Posterior vena cava (tissue), 2 donors: ENCODE results near the gene CAMSAP1. TPM values are rescaled to one million over a fixed set of nuclear protein-coding genes. Genes with fewer than 3 reads are reported as not detected.

Experiments
- DNase-seq: peaks from one replicate; pipeline ENCODE4 v3.0.0-alpha.2; 2020; ENCODE audit warnings: low spot score
- intact Hi-C, 2 donors: fragments of 100-400 bp; cut with DNase I; formaldehyde crosslinking; loops; one replicate each; pipeline versions ENCODE4 v1.14.1 to v1.14.2; 2022 to 2023
- total RNA-seq, 2 donors: library from RNA; stranded (reverse); fragmentation: NEBNext Ultra II Directional; extraction: Animal tissue kit (Norgen Biotek cat#: 25700); gene quantifications; one replicate each; pipeline ENCODE4 v1.2.1, GENCODE V29; 2021
- donor health status: DM: yes; HTN: yes; CAD: no.
- donor health status: DM: yes; HTN: yes; CAD: no.

Gene CAMSAP1
- total RNA-seq, 2 donors from 2014 or later: 20.8 to 24.1 TPM

DNA sequence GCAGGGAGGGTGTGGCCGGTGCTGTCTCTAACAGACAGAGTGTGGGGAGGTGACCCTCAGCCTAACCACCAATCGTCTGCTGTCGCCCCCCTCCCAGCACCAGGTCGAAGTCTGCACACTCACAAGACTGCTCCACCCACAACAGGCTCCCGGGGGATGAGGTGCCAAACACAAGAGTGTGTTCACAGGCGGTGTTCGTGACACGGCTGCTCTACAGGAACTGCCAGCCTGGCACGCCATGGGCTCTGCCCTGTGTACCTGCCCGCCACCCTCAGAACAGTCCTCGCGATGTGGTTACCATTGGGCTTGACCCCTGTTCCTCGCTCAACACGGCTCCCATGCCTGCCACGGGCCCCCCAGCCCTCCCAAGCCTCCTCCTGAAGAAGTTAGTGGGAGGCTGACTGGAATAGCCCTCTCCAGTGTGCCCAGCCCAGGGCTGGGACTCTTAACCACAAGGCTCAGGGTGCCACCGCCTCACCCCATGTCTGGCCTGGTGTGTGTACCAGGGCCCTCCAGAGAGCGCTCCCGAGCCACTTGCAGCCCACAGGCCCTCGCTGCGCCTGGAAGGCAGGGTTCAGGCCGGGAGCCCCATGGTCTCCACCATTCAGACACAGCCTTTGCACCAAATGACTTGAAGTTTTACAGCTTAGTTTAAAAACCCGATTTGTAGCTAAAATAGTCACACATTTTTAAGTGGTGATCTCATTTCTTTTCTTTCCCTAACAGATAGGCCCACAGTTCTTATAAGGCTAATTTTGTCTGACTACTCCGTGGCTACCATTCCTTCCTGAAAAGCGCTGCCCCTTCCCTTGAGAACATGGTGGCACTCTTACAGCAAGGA, 102.5 kb downstream of the CAMSAP1 start:
- no peak for DNase-seq
- intact Hi-C loops: no loop called here

DNA sequence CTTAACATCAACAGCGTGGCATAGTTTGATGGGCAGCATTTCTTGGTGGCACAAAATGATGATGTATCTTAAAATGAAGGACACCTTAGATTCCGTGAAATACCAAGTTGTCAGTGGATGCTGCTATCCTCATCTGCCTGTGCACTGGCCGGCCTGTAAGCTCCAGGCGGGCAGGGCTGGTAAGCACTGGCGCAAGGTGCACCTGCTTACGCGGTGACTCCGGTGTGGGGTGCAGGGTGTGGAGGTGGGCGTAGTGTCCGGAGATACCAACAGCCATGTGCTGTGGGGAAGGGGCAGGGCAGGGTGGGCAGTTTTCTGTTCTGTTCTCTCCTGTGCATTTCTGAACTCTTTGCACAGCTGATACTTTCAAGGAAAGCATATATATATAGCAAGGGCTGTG, 103.9 kb downstream of the CAMSAP1 start:
- intact Hi-C loops: no loop called here
- no peak for DNase-seq

DNA sequence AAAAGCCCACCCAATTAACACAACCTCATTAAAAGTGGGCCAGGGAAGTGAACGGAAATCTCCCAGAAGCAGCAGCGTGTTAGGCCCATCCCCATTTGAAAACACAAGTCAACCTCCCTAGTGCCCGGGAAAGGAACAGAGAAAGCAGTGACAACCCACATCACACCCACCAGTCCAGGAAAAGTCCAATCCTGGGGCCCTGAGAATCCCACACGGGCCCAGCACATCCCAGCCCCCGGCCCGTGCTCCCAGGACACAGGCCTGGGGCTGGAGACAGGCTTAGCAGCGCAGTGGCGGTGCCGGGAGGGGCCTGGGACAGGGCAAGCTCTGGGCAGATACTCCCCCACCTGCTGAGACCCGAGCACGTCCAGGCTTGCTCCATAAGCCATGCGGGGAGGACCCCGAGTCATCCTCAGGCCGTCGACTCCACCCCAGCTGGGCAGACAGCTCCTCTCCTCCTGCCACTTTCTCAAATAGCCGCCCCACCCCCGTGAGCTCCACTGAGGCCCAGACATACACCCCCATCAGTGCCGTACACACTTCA, 104.4 kb downstream of the CAMSAP1 start:
- intact Hi-C loops: no loop called here
- no peak for DNase-seq

DNA sequence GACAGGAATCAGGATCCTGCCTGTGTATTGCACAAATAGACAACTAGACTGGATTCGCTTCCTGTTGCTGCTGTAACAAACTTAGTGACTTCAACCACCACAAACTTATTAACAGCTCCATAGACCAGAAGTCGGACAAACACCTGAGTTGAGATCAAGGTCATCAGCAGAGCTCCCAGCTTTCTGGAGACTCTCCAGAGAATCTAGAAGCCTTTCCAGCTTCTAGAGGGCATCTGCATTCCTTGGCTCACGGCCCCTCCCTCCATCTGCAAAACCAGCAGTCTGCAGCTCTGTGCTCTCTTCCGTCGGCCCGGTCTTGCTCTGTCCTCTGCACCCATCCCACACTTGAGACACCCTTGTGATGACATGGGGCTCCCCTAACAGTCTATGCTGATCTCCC, 106.3 kb downstream of the CAMSAP1 start:
- intact Hi-C loops: no loop called here
- no peak for DNase-seq

DNA sequence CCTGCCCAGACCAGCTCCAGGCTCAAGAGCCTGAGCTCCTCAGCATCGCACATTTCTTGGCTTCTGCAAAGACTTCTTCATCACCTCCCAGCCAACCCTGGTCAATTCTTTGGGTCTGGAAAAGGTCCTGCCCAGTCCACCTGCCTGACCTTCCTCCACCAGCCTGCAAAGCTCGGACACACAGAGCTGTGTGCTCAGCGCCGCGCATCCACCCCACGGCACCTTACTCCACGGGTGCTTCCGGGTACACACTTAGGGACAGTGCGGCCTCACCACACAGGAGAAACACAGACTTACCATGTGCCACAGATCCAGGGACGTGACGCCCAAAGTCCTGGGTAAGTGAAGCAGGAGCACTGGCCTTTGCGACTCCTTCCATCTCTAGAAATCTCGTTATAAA, 108.1 kb downstream of the CAMSAP1 start:
- intact Hi-C loops: loop anchor here in 1 of 2 donors (5.0 kb wide), 1 partner anchor 837 kb away; no protein-coding TSS in a partner anchor
- DNase-seq: no peak

DNA sequence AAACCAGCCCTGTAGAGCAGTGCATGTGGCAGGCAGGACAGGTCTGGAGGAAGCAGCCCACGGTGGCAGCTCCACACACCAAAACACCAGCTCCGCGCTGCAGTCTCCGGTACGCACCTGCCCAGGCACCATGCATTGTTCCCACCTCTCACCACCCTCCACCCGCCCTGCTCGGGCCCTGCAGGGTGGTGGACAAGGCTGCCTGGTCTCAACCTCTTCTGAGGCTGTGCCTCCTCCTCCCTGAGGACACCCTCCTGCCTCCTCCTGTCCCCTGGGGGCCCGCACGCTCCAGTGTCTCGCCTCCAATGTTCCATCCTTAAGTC, 109.1 kb downstream of the CAMSAP1 start:
- intact Hi-C loops: loop anchor here in 1 of 2 donors (5.0 kb wide), 1 partner anchor 836 kb away; no protein-coding TSS in a partner anchor
- no peak for DNase-seq

DNA sequence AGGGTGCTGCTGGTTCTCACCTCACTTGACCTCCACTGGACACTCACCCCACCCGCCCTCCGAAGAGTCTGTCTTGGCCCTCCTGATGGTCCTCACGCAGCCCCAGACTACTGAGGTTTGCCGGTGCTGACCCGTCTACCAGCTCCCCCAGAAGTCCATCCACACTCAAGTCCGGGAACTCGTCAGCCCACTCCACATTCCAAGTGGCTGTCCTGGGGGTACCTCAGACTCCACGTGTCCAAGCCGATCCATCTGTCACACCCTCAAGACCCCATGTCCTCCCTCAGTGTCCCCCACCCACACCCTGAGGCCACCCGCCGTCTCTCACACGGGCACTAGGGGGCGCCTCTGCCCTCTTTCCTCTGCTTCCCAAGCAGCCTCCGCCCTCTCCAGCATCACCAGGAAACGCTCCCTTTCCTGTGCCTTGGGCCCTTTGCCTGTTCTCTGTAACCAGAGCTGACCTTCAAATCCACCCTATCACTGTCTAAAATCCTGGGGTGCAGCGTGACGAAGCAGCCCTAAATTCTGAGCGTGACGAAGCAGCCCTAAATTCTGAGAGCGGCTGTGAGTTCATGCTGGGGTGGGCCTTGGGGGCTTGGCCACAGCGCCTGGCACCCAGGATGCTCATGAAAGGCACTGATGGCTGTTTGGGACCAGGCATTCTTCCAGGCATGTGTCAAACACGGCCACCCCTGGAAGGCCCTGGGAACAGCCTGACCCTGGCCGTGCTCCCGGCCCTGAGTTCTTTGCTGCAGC, 109.7 kb downstream of the CAMSAP1 start:
- intact Hi-C loops: loop anchor here in 1 of 2 donors (5.0 kb wide), 1 partner anchor 835 kb away; no protein-coding TSS in a partner anchor
- no peak for DNase-seq

DNA sequence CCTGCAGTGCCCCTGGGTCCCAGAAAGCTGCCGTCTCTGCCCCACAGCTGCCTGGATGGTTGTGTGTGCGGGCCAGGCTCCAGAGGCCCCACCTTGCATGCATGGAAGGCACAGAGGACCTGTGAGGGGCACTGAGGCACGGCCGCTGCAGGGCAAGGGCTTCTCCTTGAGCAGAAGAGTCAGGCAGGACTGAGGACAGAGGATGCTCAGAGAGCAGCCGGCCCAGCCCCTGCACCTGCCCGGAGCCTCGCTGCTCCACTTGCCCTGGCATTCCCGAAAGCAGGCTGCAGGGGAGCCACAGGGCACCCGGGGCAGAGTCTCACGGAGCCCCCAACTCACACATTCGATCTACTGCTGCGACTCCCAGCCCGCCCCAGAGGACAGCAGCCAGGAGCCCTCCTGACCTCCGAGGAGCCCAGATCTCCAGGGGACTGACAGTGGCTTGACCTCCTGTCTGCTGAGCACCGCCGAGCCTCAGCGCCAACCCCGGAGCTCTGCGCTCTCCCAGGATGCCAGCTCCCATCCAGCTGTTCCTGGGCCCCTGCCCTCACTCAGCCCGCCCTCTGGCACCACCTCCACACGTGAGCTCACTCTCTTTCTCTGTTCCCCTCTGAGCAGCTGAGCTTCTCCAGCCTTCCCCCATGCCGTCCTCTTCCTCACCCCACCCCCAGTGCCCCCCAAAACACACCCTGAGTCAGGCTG, 110.4 kb downstream of the CAMSAP1 start:
- no peak for DNase-seq
- intact Hi-C loops: loop anchor here in 1 of 2 donors (5.0 kb wide), 1 partner anchor 835 kb away; no protein-coding TSS in a partner anchor

DNA sequence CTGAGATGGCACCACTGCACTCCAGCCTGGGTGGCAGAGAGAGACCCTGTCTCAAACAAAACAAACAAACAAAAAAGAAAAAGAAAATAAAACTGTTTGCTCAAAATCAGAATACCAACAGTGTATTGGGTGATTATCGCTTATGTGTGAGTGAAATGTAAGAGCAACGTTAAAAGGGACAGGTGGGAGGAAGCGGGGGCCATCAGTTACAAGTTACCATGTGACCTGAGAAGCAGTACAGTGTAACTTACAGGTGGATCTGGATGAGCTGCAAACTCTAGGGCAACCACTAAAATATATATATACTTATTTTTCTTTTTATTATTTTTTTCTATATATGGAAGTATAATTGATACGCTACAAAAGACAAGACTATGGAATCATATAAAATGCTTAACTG, 112.0 kb downstream of the CAMSAP1 start:
- intact Hi-C loops: loop anchor here in 1 of 2 donors (5.0 kb wide), 1 partner anchor 833 kb away; no protein-coding TSS in a partner anchor
- DNase-seq: no peak

DNA sequence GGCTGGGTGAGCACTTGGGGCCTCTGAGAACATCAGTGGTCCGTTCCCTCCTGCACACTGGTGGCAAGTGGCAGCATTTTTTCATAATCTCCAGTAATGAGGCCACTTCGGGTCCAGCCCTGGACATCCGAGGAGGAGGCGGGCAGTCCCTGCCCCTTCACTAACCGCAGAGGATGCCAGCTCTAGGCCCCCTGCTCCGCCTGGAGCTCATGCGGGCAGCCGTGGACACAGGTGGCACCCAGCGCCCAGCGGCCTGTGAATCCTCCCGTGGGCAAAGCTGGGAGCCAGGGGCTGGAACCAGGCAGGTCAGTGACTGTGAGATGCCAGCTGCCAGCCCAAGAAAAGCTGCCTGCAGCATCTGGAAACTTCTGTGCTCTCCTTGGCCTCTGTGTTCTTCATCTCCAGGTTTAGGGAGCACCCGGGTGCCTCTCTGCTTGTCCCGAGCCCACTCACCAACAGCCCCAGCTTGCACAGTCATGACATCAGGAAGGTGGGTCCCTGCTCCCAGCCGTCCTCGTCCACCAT, 112.9 kb downstream of the CAMSAP1 start:
- no peak for DNase-seq
- intact Hi-C loops: no loop called here

DNA sequence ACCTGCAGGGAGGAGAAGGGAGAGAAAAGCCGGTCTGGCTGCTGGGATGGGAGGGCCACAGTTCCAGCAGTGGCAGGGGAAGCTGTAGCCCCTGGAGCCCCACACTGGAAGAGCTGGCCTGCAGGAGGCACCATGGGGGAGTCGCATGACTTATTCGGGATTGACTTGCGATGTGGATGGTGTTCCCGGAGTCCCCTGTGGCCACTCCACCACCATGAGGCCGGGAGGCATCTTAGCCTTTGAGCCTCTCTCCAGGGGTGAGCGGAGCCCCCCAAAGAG, 113.3 kb downstream of the CAMSAP1 start:
- intact Hi-C loops: no loop called here
- DNase-seq: no peak

DNA sequence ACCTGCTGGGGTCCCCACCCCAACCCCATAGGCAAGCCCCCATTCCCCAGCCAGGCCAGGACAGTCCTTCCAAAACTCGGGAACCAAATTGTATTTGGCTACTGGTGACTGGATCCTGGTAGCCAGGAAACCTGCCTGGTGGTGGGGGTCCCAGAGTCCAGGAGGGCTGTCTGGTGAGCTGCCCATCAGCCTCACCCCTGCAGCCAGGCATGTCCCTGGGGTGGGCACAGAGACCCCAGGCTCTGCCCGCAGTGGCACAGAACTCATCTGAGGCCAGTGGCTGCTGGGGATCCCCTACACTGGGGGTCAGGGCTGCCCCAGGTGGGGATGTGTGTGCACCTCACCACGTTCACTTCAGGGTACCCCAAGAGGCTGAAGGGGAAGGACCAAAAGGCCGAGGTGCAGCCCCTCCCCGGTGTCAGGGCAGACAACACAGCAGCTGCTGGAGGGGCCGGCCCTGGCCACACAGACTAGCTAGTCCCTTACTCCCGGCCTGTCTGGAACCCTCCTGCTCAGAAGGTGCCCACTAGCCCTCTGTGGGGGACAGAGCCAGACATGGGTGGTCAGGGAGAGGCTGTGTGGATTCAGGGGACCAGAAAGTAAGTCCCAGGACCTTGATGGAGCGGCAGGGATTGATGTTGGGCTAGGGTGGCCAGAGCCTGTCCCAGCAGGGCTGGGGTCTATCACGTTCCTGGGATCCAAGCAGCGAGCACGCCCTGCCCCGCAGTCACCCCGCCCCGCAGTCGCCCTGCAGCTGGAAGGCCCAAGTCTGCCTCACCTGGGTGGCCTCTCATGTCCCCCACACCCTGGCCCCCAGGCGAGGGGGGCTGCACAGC, 113.9 kb downstream of the CAMSAP1 start:
- intact Hi-C loops: no loop called here
- no peak for DNase-seq

DNA sequence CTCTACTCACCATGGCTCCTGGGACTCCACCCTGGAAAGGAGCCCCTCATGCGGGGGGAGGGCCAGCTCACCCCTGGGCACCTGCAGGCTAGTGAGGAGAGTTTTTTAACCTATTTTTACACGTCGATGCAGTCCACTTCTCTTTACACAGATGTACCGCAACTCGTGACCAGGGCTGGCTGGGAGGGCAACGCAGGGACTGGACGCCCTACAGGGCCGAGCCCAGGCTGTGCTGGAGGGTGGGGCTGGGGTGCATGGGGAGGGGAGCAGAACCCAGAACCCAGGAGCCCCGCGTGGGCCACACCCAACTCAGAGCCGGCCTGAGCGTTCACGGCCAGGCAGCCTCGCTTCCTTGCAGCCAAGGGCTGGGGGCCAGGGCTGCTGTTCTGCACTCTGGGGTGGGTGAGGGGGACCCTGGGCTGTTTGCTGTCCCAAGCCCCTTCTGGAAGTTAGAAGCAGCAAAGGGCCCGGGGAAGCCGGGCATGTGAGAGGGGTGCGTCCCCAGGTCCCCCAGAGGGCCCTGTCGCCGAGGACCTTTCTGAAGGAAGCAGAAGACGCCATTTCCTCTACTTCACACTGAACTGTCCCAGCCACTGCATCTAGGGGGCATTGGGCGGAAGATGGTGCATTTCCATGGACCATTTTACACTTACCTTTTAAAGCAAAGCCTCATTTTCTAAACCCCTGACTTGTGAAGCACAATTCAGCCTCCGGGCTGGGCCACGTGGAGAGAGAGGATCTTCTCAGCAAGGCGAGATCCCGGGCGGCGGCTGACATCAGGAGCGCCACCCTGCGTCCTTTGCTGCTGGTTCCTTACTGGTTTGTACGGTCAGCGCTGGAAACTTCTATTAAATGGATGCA, 114.8 kb downstream of the CAMSAP1 start:
- DNase-seq: no peak
- intact Hi-C loops: no loop called here

DNA sequence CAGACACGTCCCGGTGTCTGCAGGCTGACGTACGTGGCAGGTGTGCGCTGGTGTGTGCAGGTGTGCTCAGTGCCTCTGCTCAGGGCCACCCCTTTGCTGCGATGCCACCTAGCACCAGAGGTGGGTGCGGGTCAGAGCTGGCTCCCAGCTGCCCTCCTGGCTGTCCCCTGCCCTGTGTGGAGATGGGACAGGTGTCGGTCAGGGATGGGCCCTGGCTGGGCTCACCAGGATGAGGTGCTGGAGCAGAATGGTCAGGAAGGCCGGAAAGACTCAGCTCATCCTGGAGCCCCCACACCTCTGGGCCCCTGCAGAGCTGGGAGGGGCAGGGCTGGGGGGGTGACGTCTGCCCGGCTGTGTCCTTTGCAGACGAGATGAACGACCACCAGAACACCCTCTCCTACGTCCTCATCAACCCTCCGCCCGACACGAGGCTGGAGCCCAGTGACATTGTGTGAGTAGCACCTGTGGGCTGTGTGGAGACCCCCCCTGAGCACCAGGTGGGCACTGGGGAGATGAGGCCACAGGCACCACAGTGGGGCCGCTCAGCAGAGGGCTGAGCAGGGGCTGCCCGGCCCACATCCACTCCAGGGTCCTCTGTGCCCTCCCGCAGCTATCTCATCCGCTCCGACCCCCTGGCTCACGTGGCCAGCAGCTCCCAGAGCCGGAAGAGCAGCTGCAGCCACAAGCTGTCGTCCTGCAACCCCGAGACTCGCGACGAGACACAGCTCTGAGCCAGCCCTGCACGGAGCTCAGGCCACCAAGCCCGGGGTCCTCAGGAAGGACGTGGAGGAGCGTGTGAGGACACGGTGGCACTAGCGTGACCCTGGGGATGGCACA, 115.7 kb downstream of the CAMSAP1 start:
- no peak for DNase-seq
- intact Hi-C loops: no loop called here

DNA sequence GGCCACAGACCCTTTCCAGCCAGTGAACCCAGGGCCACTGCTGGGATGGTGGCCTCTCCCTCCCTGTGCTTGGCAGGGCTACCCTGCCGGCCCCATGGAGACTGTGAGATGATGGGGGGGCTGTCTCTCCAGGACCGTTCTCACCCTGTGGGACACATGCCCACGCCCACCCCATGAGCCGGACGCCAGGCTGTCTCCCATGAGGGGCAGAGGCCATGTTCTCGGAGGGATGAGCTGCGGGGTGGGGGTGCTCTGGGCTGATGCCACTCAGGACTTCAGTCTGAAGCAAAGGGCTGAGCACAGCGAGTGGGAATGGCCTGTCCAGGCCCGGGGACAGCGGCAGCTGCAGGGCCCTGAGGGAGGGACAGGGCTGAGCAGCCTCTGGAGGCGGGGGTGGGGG, 116.5 kb downstream of the CAMSAP1 start:
- intact Hi-C loops: no loop called here
- DNase-seq: no peak

DNA sequence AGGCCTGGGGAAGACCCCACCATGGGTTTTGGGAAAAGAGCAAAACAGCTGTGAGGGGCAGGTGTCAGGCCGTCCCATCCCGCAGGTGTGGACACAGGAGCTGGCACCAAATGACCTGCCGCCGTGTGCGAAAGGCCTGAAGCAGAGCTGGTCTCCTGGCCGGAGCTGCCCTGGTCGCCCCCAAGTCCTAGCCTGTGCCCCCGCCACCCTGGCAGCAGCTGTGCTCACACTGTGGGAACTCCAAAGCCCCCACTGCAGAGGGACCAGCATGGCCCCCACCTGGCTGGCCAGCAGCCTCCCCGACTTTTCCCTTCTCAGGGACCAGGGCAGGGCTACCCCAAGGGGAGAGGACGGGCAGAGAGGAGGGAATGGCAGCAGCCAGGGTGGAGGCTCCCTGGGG, 117.0 kb downstream of the CAMSAP1 start:
- no peak for DNase-seq
- intact Hi-C loops: no loop called here

DNA sequence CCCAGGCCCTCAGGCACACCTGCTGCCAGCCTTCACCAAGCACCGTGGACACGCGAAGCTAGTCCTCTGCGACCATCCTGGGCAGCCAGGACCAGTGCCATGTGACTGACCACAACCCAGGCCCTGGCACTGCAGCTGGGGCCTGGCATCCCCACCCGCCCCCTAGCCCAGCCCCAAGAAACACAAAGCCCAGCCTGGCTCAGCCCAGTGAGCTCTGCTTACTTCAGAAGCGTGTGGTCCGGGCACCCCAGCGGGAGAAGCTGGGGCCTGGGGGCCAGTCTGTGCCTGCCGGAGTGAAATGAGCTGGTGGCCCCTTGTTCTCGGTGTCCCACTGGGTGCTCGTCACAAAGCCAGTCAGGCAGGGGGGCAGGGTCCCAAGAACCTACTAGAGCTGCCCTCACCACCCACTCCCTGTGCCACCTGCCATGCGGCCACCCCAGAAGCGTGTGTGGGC, 117.5 kb downstream of the CAMSAP1 start:
- intact Hi-C loops: no loop called here
- no peak for DNase-seq
